ENCODE measurements around the gene LYPD6B. TPM values are rescaled to one million over a fixed set of nuclear protein-coding genes. Genes with fewer than 3 reads are reported as not detected.

Gene LYPD6B
- polyA plus RNA-seq, 3 donors = 28.6 to 35.2 (median 33.7) TPM

- no peak for DNase-seq (ENCODE audit: low read depth in 3 of 3, low spot score in 2 of 3)
Observed at GRCh38 chr2:149009576-149010461, 28.7 kb upstream of the LYPD6B start.

- no peak for DNase-seq (ENCODE audit: low read depth in 3 of 3, low spot score in 2 of 3)
Observed at GRCh38 chr2:149012545-149012944, 26.0 kb upstream of the LYPD6B start.

GRCh38 chr2:149015501-149015900 is 23.0 kb upstream of the LYPD6B start:
- DNase-seq (ENCODE audit: low read depth in 3 of 3, low spot score in 2 of 3) = no peak

GRCh38 chr2:149015926-149016563 is 22.5 kb upstream of the LYPD6B start:
- no peak for DNase-seq (ENCODE audit: low read depth in 3 of 3, low spot score in 2 of 3)

- DNase-seq (ENCODE audit: low read depth in 3 of 3, low spot score in 2 of 3) = peak; percentile 68 to 74 (median 73)
Observed at GRCh38 chr2:149017116-149017985, 21.1 kb upstream of the LYPD6B start.

GRCh38 chr2:149018981-149019380 is 19.5 kb upstream of the LYPD6B start:
- DNase-seq (ENCODE audit: low read depth in 3 of 3, low spot score in 2 of 3) = no peak

- no peak for DNase-seq (ENCODE audit: low read depth in 3 of 3, low spot score in 2 of 3)
Observed at GRCh38 chr2:149019768-149020167, 18.7 kb upstream of the LYPD6B start.

- no peak for DNase-seq (ENCODE audit: low read depth in 3 of 3, low spot score in 2 of 3)
Observed at GRCh38 chr2:149020432-149020851, 18.1 kb upstream of the LYPD6B start.

GRCh38 chr2:149021271-149021719 is 17.2 kb upstream of the LYPD6B start:
- no peak for DNase-seq (ENCODE audit: low read depth in 3 of 3, low spot score in 2 of 3)

- DNase-seq (ENCODE audit: low read depth in 3 of 3, low spot score in 2 of 3) = no peak
Observed at GRCh38 chr2:149021761-149022160, 16.7 kb upstream of the LYPD6B start.

GRCh38 chr2:149023091-149023490 is 15.4 kb upstream of the LYPD6B start:
- no peak for DNase-seq (ENCODE audit: low read depth in 3 of 3, low spot score in 2 of 3)

GRCh38 chr2:149027590-149028250 is 10.8 kb upstream of the LYPD6B start:
- DNase-seq (ENCODE audit: low read depth in 3 of 3, low spot score in 2 of 3) = no peak

- no peak for DNase-seq (ENCODE audit: low read depth in 3 of 3, low spot score in 2 of 3)
Observed at GRCh38 chr2:149028377-149028776, 10.1 kb upstream of the LYPD6B start.

- DNase-seq (ENCODE audit: low read depth in 3 of 3, low spot score in 2 of 3) = no peak
Observed at GRCh38 chr2:149028891-149029290, 9.6 kb upstream of the LYPD6B start.

GRCh38 chr2:149029307-149029965 is 9.1 kb upstream of the LYPD6B start:
- no peak for DNase-seq (ENCODE audit: low read depth in 3 of 3, low spot score in 2 of 3)

- DNase-seq (ENCODE audit: low read depth in 3 of 3, low spot score in 2 of 3) = no peak
Observed at GRCh38 chr2:149031396-149031795, 7.1 kb upstream of the LYPD6B start.

GRCh38 chr2:149033716-149034115 is 4.8 kb upstream of the LYPD6B start:
- no peak for DNase-seq (ENCODE audit: low read depth in 3 of 3, low spot score in 2 of 3)

GRCh38 chr2:149034406-149034805 is 4.1 kb upstream of the LYPD6B start:
- no peak for DNase-seq (ENCODE audit: low read depth in 3 of 3, low spot score in 2 of 3)

GRCh38 chr2:149036507-149037293 is 1.8 kb upstream of the LYPD6B start:
- DNase-seq (ENCODE audit: low read depth in 3 of 3, low spot score in 2 of 3) = no peak
